Middle frontal gyrus (tissue), 1 donor: ENCODE data around the gene SH3PXD2B.

ENCODE experiments used
- DNase-seq: peaks from one replicate; pipeline ENCODE4 v3.0.0-alpha.2; 2015; ENCODE audit warnings: low spot score; ENCODE audit errors: extremely low spot score

SH3PXD2B gene

DNA sequence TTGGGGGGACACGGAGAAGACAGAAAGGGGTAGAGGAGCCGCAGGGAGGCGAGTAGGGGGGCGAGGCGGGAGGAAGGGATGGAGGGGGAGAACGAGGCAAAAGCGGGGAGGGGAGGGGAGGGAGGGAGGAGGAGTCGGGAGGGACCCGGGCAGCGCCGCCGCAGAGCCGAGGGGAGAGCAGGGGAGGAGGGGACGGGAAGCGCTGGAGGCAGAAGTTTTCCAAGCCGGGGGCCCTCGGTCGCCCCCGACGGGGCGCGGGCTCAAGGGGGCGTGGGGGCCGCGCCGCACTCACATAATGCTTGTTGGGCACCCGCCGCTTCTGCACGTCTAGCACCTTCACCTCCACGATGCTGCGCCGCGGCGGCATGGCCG, 353 bp downstream of the SH3PXD2B start:
- DNase-seq, result no peak

DNA sequence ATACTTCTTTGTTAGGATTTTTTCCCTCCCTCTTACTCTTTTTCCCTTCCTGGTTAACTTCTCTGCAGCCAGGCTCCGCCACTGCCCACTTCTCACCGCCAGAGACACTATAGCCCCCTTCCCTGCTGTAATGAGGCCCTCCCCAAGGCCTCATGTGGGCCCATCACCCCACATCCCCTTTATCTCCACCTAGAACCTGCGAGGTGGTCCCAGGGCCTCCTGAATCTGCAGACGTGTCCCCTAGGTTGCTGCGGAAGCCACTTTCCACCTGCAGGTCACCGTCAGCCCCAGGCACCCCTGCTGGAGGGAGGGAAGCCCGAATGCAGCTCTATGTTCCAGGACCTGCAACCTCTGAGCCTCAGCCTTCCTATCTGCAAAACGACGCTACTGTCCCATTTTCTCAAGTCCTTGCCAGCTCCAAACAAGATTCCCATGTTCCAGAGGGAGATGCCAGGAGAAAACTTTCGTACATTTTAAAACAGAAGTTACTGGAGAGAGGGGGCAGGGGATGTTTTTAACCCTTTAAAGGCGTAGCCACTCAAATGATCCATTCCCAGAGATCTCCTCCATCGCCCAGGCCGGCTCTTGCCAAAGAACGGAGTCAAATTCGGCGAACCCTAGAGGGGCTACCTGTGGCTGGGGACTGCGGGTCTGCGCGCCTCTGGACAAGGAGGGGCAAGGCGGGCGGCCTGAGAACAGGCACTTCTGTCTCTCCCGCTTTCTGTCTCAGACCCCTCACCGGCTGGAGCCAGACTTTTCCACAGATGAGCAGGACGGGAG, 929 bp downstream of the SH3PXD2B start:
- no peak for DNase-seq

DNA sequence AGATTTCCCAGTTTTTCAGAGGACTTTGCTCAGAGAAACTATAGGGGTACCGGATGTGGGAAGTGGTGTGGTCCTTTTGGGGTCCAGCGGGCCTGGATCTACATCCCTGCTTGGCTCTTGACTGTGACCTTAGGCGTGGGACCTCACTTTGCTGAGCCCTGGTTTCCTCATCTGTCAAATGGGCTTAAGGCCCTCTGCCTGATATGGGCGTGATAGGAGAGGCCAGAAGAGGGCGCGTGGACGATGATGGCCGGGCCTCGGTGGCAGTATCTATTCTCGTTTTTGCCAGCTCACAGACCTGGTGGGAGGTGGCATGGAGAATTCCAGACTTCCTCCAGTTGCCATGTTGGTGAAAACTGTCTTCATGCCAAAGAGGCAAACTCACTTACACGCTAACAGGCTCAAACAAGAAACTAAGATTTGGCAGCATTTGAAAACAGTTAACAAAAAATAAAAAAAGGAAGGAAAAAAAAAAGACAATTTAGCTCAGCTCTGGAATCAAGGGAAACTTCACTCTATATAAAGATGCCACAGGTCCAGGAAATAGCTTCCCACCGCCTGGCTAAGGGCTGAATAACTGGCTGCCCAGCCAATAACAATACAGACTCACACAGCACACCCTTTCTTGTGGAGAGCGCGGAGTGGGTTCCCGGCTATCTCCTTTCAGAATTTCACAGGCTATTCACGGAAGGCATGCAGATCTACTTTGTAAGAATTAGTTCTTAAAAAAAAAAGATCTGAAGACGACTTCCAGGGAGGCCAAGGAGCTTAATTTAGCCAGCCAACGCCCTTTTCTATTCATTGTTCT, 1.7 kb downstream of the SH3PXD2B start:
- no peak for DNase-seq

DNA sequence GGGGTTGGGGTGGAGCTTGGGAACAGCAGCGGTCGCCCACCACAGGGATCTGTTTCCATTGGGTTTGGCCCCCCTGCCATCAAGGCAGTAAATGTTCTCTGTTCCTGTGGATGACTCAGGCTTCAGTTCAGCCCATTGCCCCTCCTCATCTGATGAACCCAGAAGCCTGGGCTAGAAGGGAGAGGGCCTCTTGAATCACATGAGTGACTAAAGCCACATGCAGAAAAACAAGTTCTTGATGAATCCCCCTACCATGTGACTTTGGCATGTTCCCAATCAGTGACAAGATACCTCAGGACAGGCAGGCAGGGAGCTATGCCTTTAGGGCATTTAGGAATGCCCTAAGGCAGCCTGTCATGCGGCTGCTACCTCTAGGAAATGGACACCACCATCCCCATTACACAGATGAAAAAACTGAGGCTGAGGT, 2.5 kb downstream of the SH3PXD2B start:
- no peak for DNase-seq

DNA sequence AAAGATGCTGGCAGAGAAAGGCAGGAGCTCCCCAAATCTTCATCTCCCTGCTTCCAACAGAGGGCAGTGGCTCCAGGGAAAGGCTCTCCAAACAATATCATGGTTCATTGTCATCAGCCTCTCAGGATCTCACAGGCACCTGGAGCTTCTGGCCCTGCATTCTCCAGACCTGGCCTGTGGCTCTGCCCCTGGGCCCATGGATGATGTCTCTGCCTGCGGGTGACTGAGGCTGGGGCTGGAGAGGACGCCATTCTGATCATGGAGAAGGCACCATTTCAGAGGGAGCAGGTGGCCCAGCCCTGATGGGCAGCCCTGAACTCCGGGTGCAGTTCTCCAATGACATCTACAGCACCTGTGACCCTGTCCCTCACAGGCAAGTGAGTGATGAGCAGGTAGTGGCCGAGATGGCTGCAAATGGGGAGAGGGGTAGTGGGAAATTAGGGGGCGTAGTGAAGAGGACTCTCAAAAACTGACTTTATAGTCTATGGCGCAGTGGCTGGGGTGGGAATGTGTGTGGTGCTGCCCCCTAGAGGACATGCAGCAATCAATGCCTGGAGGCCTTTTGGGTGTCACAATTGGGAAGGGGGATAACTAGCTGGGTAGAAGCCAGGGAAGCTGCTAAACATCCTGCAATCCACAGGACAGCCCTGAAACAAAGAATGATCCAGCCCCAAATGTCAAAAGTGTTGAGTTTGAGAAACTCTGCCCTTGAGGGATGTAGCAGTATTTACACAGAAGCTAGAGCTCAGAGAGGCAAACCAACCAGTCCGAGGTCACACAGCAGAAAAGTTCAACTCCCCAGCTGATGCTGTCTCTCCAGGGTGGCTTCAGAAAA, 3.2 kb downstream of the SH3PXD2B start:
- no peak for DNase-seq

DNA sequence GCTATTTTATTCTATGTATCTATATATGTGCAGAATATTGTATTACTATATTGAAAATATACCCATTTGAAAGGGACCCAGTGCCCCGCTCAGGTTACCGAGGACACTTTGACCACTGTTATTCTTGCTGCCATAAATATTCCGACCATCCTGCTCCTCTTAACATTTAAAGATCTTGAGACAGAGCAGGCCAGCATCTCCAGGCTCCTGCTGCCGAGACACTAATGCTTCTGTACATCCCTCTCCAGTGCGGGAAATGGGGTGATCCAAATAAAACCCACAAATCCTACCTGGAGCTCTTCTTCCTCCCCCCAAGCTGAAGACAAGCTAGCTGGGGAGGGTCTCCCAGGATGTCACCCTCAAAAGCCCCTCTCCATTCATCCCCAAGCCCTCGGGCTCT, 3.9 kb downstream of the SH3PXD2B start:
- no peak for DNase-seq

DNA sequence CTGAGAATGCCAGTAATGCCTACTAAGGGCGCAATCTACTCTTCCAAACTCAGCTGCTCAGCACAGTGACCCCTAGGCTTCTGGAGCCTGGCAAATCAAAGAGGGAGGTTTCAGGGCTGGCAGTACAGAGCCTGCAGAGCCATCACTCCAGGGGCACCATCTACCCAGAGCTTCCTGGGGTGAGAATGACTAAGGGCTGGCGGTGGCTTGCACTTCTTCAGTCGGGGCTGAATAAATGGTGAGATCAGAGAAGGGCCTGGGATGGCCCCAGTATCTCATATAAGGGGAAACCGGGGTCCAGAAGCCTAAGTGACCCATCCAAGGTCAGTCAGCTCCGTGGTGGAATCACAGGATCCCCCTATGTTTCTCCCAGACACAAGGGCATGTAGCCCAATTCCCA, 5.3 kb downstream of the SH3PXD2B start:
- DNase-seq, result no peak

DNA sequence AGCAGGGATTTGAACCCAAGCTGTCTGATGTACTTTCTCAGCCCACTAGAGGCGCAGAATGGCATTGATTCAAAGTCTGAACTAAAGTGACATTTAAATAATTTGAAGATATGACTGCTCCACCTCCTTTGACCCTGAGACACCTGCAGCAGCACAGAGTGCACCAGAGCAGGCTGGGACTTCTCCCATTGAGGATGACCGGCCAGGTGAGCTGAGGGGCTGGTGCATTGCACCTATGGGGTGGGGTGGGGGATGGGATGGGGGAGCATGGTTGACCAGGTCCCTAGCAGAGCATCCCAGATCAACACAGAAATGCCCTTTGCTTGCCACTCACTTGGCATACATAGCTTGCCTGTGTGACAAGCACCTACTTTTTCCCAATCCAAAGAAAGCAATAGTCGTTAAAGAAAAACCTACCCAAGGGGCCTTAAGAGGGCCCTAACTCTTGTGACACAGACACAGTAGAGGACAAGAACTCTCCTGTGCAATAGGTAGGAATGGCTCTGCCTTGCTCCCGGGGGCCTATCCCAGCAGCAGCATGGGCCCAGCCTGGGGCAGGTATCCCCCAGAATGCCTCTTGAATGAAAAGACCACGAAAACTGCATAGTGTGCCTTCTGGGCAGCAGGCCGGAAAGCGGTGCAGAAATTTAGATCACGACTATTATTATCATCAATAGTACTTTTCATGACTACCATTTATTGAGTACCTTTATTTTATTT, 6.5 kb downstream of the SH3PXD2B start:
- no peak for DNase-seq

DNA sequence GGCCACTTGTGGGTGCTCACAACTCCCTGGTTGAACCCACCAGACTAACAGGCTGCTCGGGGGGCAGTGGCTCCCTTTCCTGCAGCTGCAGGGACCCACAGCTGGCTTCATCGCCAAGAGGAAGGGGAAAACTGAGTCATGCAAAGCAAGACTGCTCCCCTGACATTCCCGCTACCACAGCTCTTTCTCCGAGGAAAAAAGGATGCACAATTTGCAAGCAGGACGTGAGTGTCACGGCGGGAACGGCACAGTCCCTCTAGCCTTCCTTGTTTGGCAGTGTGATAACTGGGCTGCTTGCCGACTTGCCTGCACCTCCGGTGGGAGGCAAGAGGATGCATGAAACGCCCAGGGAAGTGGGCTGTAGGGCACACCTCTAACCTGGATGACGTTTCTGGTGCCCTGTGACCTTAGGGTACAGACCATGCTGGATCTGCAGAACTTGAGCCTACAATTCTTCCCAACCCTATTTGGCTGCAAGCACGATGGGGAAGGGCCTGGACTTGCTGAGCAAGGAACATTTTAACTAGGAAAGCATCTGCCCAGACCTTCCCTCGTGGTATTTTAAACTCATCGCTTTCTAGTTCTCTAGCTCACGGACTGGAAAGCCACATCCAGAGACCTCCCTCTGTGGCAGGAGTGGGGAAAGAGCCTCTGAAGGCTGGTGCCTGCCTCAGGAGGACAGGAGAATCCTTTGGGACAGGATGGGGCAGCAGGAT, 7.8 kb downstream of the SH3PXD2B start:
- no peak for DNase-seq

DNA sequence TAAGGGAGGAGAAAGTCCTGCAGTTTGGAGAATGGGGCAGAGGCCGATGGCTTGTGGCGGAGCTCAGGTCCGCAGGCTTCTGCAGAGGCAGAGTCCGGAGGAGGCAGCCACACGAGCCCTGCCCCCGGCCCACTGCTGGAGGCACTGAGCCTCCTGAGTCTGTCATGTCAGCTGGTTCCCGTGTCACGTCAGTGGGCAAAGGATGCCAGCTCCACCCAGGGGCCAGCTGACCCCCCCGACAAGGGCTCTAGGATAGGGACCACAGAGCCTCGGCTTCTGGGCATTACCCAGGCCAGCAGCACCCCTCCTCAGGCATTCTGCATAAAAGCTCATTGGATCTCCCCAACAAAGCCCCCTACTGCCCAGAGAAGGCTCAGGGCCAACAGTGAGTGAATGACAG, 8.5 kb downstream of the SH3PXD2B start:
- no peak for DNase-seq

DNA sequence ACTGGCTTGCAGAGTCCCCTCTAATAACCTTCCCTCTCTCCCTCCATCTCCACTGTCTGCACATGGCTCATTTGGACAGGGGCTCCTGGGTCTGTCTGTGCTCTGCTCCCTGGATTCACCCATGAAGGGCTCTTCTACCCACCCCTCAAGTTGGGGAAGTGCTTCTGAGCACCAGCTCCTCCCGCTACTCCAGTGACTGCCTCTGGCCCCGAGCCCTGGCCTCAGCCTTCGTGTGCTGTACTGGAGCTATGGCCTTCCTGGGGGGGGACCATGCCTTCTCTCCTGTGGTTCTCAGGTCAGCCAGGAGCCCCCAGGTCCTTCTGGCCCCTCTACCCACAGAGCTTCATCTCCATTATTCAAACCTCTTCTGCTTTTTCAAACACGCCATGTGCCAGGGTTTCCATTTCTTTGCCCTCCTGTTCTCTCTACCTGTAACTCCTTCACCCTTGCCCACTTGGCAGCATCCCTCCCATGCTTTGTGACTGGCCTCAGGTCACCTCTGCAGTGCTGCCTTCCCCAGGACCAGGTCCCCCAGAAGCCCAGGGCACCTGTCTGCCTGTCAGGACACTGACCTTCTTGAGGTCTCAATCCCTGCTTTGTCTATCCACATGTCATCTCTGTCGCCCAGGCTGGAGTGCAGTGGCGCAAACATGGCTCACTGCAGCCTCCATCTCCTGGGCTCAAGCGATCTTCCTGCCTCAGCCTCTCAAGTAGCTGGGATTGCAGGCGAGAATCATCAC, 9.5 kb downstream of the SH3PXD2B start:
- DNase-seq, result no peak

DNA sequence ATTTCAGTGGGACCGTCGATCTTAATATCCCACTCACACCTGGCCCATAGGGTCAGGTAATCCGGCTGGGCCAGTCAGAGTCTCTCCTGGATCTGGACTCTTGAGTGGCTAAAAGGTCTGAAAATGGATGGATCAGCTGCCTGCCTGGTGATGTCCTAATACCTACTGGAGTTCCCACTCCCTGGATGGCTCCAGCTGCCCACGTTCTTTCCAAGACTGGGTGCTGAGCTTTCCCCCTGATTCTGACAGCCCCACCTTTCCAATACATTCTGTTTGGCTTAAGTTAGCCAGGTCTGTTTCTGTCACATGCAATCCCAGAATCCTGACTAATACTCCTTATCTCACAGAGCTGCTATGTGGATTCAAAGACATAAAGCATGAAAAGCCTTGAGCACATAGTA, 10.2 kb downstream of the SH3PXD2B start:
- DNase-seq, result no peak

DNA sequence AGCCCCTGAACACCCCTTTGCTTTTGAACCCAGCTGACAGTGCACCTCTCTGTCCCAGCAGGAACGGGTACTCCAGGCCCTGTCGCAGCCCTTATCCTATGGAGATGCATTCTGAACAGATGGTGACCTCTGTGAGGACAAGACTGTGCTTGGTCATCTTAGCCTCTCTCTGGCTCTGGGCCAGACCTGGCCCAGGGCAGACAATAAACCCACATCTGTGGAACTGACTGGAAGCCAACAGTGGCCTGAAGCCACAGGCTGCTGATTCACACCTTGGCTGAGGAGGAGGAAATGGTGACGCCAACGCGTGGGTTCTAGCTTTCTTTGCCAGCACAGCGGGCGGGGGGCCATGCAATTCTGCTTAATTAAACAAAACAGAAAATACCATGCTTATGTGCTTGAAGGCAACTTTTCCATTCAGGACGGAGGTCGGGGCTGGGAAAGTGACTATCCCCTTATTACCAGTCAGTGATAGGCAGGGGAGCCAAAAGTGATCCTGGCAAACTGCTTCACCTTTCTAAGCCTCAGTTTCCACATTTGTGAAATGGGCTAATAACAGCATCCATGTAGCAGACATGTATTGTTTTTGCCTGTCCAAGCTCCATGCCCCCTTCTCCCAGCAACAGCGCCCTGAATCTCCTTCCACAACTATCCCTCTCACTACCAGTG, 10.8 kb downstream of the SH3PXD2B start:
- DNase-seq, result no peak

DNA sequence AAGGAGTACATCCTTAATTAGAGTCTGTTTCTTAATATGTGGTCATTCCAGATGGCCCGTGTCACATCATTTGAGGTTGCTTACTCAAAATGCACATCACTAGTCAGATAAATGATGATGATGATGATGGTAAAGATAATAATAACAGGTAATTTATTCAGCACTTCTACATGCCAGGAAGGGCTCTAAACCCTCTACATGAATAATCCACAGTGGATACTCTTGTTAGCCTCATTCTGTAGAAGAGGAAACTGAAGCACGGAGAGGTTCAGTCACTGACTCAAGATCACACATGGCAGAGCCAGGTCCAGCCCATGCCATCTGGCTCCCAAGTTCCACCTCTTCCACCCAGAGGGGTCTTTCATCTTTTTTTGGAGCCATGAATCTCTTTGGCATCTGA, 11.7 kb downstream of the SH3PXD2B start:
- no peak for DNase-seq

DNA sequence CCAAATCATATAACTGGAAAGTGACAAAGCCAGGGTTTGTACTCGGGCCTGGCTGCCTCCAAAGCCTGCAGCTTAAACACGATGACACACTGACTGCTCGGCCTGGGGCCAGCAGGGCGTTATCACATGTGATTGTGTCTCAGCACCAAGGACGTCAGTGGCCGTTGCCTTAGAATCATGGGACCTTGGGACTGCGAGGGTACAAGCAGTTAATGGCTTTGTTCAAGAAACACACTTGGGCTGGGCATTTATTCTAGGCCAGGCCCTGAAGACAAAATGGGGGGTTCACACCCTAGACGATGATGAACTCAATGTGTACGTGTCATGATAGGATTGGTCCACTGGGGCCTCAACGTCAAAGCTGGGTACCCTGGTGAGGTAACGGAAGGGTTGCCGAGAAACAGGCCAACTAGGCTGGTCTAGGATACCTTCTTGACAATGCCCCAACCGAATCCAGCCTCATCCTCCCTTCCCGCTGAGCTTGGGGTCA, 13.0 kb downstream of the SH3PXD2B start:
- no peak for DNase-seq

DNA sequence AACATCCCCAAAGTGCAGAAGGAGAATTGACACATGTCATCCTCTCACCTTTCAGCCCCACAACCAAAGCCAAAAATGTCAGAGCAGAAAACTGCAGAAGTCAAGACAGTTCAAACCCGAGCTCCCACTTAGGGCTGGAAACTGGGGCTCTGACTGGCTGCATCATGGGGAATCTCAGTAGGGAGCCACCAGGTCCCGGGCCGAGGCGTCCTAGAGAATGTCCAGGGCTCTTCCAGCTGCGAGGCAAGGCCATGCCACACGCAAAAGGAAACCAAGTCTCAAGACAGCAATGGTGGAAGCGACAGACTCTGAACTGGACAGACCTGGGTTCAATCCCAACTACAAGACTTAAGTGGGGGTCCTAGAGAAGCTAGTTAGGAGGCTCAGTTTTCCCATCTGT, 13.8 kb downstream of the SH3PXD2B start:
- DNase-seq, result no peak

DNA sequence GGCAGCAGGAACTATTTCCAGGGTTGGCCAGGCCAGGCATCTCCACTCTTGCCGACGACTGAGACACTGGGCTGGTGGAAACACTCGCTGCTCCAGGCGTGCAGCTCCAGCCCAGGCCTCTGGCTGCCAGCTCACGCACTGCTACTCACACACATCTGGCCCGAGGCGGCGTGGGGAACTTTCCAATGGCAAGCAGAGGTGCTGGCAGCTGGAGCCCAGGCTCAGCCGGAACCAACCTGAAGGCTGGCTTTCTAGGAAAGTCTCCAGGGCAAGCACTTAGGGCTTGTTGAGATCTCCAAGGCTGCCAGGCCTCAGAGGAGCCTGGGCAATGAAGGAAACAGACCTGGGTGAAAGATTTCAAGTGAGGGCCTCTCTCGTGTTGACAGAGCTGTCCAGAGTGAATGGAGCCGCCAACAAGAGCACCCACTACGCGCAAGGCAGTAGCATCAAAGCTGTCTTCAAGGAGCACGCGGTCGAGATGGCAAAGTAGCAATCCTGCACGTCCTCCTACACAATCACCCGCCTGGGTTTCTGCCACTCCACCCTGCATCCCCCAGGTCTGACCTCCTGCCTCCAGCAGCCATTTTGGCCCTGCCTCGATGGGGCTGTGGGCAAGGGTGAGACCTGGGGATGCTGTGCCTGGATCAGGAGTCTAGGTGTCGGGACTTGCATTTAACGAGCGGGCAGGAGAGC, 14.4 kb downstream of the SH3PXD2B start:
- no peak for DNase-seq

DNA sequence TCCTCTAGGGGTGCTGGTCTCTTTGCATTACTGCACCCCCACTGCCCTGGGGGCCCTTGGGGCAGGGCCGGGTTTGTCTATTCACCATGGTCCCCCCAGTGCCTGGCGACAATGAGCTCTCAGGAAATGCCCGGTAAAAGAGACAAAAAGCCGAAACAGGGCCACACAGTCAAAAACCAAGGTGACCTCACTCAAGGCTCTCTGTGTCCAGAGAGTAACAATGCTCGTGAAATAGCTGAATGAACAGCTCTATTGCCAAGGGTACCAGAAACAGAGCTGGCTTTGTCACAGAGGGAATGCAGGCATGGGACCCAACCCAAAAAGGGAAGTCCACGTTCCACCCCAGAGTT, 16.0 kb downstream of the SH3PXD2B start:
- DNase-seq, result no peak
